HCT116 (cell line): ENCODE data around the gene BACH1. TPM values are rescaled to one million over a fixed set of nuclear protein-coding genes. Genes with fewer than 3 reads are reported as not detected.

ENCODE experiments used
- ATAC-seq: fragments of 200-7000 bp; cut with Tn5 transposase; 2 replicates; pipeline ENCODE4 v1.9.1; 2020; ENCODE audit warnings: mild to moderate bottlenecking, moderate library complexity
- BruUV-seq: library from RNA; stranded (reverse); fragments of 400-500 nt; replicated peaks from 2 replicates; lab custom pipeline; 2021; lab: Mats Ljungman, UMichigan
- CTCF ChIA-PET: fragments of 300-600 bp; sonication (Branson Sonifier 250); formaldehyde crosslinking; loops from one replicate; lab custom pipeline; 2021; ENCODE audit warnings: antibody characterized with exemption; lab: Charles Lee
- POLR2A ChIA-PET: fragments of 300-600, 350-600 bp; sonication (Branson Sonifier 250); formaldehyde crosslinking; loops from one replicate; lab custom pipeline; 2021; ENCODE audit warnings: antibody characterized with exemption; lab: Charles Lee
- RAD21 ChIA-PET, 2 experiments: fragments of 300-600 bp; sonication (Branson Sonifier 250); formaldehyde crosslinking; loops; one replicate each; lab custom pipeline; 2023; ENCODE audit warnings: low total read pairs in 2 of 2; ENCODE audit not compliant: uncharacterized antibody in 2 of 2, unreplicated experiment in 2 of 2, low non-redundant PET in 1 of 2; lab: Charles Lee
- DNase-seq: peaks from one replicate; pipeline ENCODE4 v3.0.0-alpha.2; 2010; ENCODE audit warnings: low read depth, low spot score
- H2AFZ ChIP-seq: fragments of 200-600 bp; shearing (Covaris generic), sonication (generic); 2 replicates; pipeline ENCODE4 v1.6.1; 2017; ENCODE audit warnings: low read depth, mixed run types, mixed read lengths, antibody characterized with exemption, low read length; ENCODE audit not compliant: poor library complexity, severe bottlenecking
- H3K27ac ChIP-seq: 2 replicates; pipeline ENCODE4 v1.5.1; 2012; ENCODE audit warnings: low read depth, low read length
- H3K27me3 ChIP-seq: fragments of 200-600 bp; sonication (generic); 2 replicates; pipeline ENCODE4 v1.6.1; 2016; ENCODE audit warnings: mixed run types, low read length, mixed read lengths; ENCODE audit not compliant: insufficient read depth
- H3K36me3 ChIP-seq, 2 experiments: fragments of 200-500 bp in 1 of 2; fragments of 200-600 bp in 1 of 2; sonication (Bioruptor generic) in 1 of 2; sonication (generic) in 1 of 2; 2 replicates each; pipeline versions ENCODE4 v1.5.1 to v1.6.1; 2014 to 2016; ENCODE audit warnings: low read length in 2 of 2, inconsistent platforms in 1 of 2, mixed read lengths in 1 of 2, mixed run types in 1 of 2; ENCODE audit not compliant: insufficient read depth in 2 of 2, control insufficient read depth in 1 of 2
- H3K4me1 ChIP-seq, 2 experiments: fragments of 200-600 bp in 1 of 2; sonication (generic) in 1 of 2; 2 replicates each; pipeline versions ENCODE4 v1.5.1 to v1.6.1; 2012 to 2017; ENCODE audit warnings: low read length in 2 of 2, inconsistent platforms in 1 of 2, mild to moderate bottlenecking in 1 of 2, mixed read lengths in 1 of 2, mixed run types in 1 of 2, moderate library complexity in 1 of 2; ENCODE audit not compliant: insufficient read depth in 2 of 2, control insufficient read depth in 1 of 2
- H3K4me2 ChIP-seq: fragments of 200-600 bp; sonication (generic); 2 replicates; pipeline ENCODE4 v1.6.1; 2017; ENCODE audit warnings: mixed run types, low read length, mixed read lengths
- H3K4me3 ChIP-seq, 2 experiments: fragments of 200-600 bp in 1 of 2; sonication (generic) in 1 of 2; replicated peaks in 1 of 2; 2 replicates each; pipeline ENCODE4 v1.5.1; 2011 to 2016; ENCODE audit warnings: low read length in 2 of 2, control low read depth in 1 of 2, low read depth in 1 of 2, mild to moderate bottlenecking in 1 of 2, mixed read lengths in 1 of 2, mixed run types in 1 of 2
- H3K79me2 ChIP-seq: fragments of 200-600 bp; sonication (generic); 2 replicates; pipeline ENCODE4 v1.6.1; 2017; ENCODE audit warnings: mild to moderate bottlenecking, mixed run types, low read length, moderate library complexity, mixed read lengths; ENCODE audit not compliant: insufficient read depth
- H3K9ac ChIP-seq: fragments of 200-600 bp; sonication (generic); 2 replicates; pipeline ENCODE4 v1.6.1; 2016; ENCODE audit warnings: low read length, mixed read lengths
- H3K9me2 ChIP-seq: fragments of 200-600 bp; sonication (generic), shearing (Covaris generic); 2 replicates; pipeline ENCODE4 v1.6.1; 2017; ENCODE audit warnings: mixed run types, mild to moderate bottlenecking, moderate library complexity; ENCODE audit not compliant: insufficient read depth
- H3K9me3 ChIP-seq, 2 experiments: fragments of 200-500 bp in 1 of 2; fragments of 200-600 bp in 1 of 2; sonication (Bioruptor generic) in 1 of 2; sonication (generic) in 1 of 2; 2 replicates each; pipeline ENCODE4 v1.6.1; 2014 to 2017; ENCODE audit warnings: low read length in 2 of 2, mixed read lengths in 2 of 2, inconsistent platforms in 1 of 2, low read depth in 1 of 2, mild to moderate bottlenecking in 1 of 2, mixed run types in 1 of 2, moderate library complexity in 1 of 2; ENCODE audit not compliant: control insufficient read depth in 1 of 2, insufficient read depth in 1 of 2
- H4K20me1 ChIP-seq: fragments of 200-600 bp; sonication (generic), shearing (Covaris generic); 2 replicates; pipeline ENCODE4 v1.6.1; 2017; ENCODE audit warnings: mixed run types, mild to moderate bottlenecking, moderate library complexity; ENCODE audit not compliant: insufficient read depth
- CEBPB ChIP-seq: IDR thresholded peaks from 2 replicates; pipeline ENCODE4 v1.6.1; 2012; ENCODE audit warnings: low read depth
- EZH2 ChIP-seq: fragments of 200-600 bp; sonication (generic); IDR thresholded peaks from 2 replicates; pipeline ENCODE4 v1.6.1; 2017; ENCODE audit warnings: antibody characterized with exemption, mixed run types
- EZH2phosphoT487 ChIP-seq: fragments of 200-600 bp; IDR thresholded peaks from 2 replicates; pipeline ENCODE4 v1.6.1; 2018; ENCODE audit warnings: antibody characterized with exemption, borderline replicate concordance
- POLR2AphosphoS5 ChIP-seq: IDR thresholded peaks from 2 replicates; pipeline ENCODE4 v1.6.1; 2011; ENCODE audit warnings: mild to moderate bottlenecking, low read depth, low read length, moderate library complexity
- RAD21 ChIP-seq: IDR thresholded peaks from 2 replicates; pipeline ENCODE4 v1.6.1; 2012; ENCODE audit warnings: low read depth, mild to moderate bottlenecking
- REST ChIP-seq: IDR thresholded peaks from 2 replicates; pipeline ENCODE4 v1.6.1; 2012; ENCODE audit warnings: low read depth
- SP1 ChIP-seq: IDR thresholded peaks from 2 replicates; pipeline ENCODE4 v1.6.1; 2012; ENCODE audit warnings: low read depth
- SRF ChIP-seq: IDR thresholded peaks from 2 replicates; pipeline ENCODE4 v1.6.1; 2012; ENCODE audit warnings: low read depth
- ZFX ChIP-seq: fragments of 450-650 bp; IDR thresholded peaks from 2 replicates; pipeline ENCODE4 v1.6.1; 2017
- ZNF274 ChIP-seq: fragments of 200-500 bp; sonication (Bioruptor generic); IDR thresholded peaks from 2 replicates; pipeline ENCODE4 v1.6.1; 2014; ENCODE audit warnings: mild to moderate bottlenecking, low read depth, low read length, inconsistent platforms
- intact Hi-C: fragments of 100-400 bp; cut with micrococcal nuclease; formaldehyde crosslinking; loops from 2 replicates; pipeline ENCODE4 v1.10.0; 2022
- total RNA-seq: library from RNA; stranded (reverse); gene quantifications from one replicate; pipeline ENCODE4 v1.2.1, GENCODE V29; 2021; ENCODE audit not compliant: unreplicated experiment
- TF ChIP-seq, protein P1 (sequence below): IDR thresholded peaks from 2 replicates; pipeline ENCODE4 v1.6.1; 2012

BACH1 gene
- total RNA-seq, 1 experiment from 2014 or later, result 28.4 TPM

- RAD21 ChIA-PET, result no interaction called here
- no peak overlapping the region for H3K27ac ChIP-seq
- H3K36me3 ChIP-seq, result no peaks in the 10 kb centered on the region
- no peaks in the 10 kb centered on the region for H3K9me2 ChIP-seq
- POLR2A ChIA-PET, result no interaction called here
- BruUV-seq, result no TSS peak
- H3K79me2 ChIP-seq, result no peaks in the 10 kb centered on the region
- DNase-seq, result no peak
- no peaks in the 10 kb centered on the region for H3K4me1 ChIP-seq
- no peak overlapping the region for H2AFZ ChIP-seq
- no peaks in the 10 kb centered on the region for H3K27me3 ChIP-seq
- H3K4me3 ChIP-seq, result no peak overlapping the region
- H3K4me2 ChIP-seq, result no peak overlapping the region
- TF ChIP-seq RAD21, result no peak
- no peak for TF ChIP-seq SP1
- TF ChIP-seq EZH2phosphoT487, result no peak
- TF ChIP-seq, protein P1, sequence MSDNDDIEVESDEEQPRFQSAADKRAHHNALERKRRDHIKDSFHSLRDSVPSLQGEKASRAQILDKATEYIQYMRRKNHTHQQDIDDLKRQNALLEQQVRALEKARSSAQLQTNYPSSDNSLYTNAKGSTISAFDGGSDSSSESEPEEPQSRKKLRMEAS, result no peak
- TF ChIP-seq ZNF274, result no peak
- TF ChIP-seq ZFX, result no peak
- TF ChIP-seq EZH2, result no peak
- TF ChIP-seq POLR2AphosphoS5, result no peak
- TF ChIP-seq SRF, result no peak
- TF ChIP-seq, all 23 proteins: peak for 0
- CTCF ChIA-PET, result no interaction called here
- Histone ChIP-seq H3K9me3 (no peaks in the 10 kb centered on the region), H3K9ac (no peak overlapping the region), H4K20me1 (no peaks in the 10 kb centered on the region)
- ATAC-seq, result no peak
- intact Hi-C loops, result no loop called here
Measured at GRCh38 chr21:29290240-29290639, 8.5 kb upstream of the BACH1 start.

DNA sequence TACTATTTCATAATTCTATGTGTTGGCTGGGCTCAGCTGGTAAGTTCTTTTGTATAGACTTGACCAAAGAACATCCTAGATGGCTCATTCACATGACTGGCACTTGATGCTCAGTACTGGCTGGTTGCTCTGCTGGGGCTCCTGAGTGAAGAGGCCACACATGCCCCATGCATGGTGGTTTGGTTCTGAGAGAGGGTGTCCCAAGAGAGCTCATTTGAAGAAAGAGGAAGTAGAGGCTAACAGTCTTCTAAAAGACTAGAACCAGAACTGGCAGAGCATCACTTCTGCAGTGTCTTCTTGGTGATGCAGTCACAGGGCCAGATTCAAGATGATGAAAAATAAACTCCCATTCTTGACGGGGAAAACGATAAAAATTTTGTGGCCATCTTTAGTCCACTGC, 5.2 kb upstream of the BACH1 start:
- ChIA-PET CTCF (no interaction called here), POLR2A (no interaction called here)
- Histone ChIP-seq H3K79me2 (no peaks in the 10 kb centered on the region), H2AFZ (no peak overlapping the region), H3K4me2 (no peak overlapping the region), H4K20me1 (no peaks in the 10 kb centered on the region), H3K4me3 (no peak overlapping the region), H3K27me3 (no peaks in the 10 kb centered on the region)
- no peak for TF ChIP-seq REST
- no peak for TF ChIP-seq RAD21
- no peak for TF ChIP-seq CEBPB
- TF ChIP-seq, all 23 proteins: peak for 0
- Histone ChIP-seq H3K27ac (no peak overlapping the region), H3K4me1 (peaks cover 0 to 5% of the 10 kb centered on the region in 2 experiments; a peak in 2 of 4 replicates), H3K36me3 (no peaks in the 10 kb centered on the region), H3K9ac (no peak overlapping the region), H3K9me3 (no peaks in the 10 kb centered on the region), H3K9me2 (no peaks in the 10 kb centered on the region)
- RAD21 ChIA-PET, result no interaction called here
- no peak for DNase-seq
- BruUV-seq, result no TSS peak
- ATAC-seq, result no peak
- intact Hi-C loops, result no loop called here
